Prostate gland (tissue), 2 donors: ENCODE measurements around the gene PDE4DIP.
"Not testable (repeated sequence)": the region's sequence is repeated elsewhere in the genome, so short reads cannot be mapped to it uniquely, and the experiment has no call there.

Experiments
- CTCF ChIP-seq, 4 experiments: fragments of 200-600 bp in 2 of 4; fragments of 450-650 bp in 2 of 4; sonication (generic) in 2 of 4; IDR thresholded peaks; 1 replicate in 3 of 4; 2 replicates in 1 of 4; pipeline ENCODE4 v1.5.1; 2016 to 2019; ENCODE audit warnings: antibody characterized with exemption in 4 of 4, mild to moderate bottlenecking in 2 of 4, moderate library complexity in 2 of 4
- POLR2AphosphoS5 ChIP-seq: sonication (generic); formaldehyde crosslinking; IDR thresholded peaks from one replicate; pipeline ENCODE4 v1.6.1; 2017; ENCODE audit warnings: antibody characterized with exemption

GRCh38 chr1:149033916-149034315, 189.7 kb downstream of the PDE4DIP start:
- not testable (repeated sequence) for TF ChIP-seq CTCF (IDR thresholded peaks at IDR 0.05); POLR2AphosphoS5
